Measurements from ENCODE around the gene UNC13C.
"Not testable (repeated sequence)": the region's sequence is repeated elsewhere in the genome, so short reads cannot be mapped to it uniquely, and the experiment has no call there.

UNC13C gene

DNA sequence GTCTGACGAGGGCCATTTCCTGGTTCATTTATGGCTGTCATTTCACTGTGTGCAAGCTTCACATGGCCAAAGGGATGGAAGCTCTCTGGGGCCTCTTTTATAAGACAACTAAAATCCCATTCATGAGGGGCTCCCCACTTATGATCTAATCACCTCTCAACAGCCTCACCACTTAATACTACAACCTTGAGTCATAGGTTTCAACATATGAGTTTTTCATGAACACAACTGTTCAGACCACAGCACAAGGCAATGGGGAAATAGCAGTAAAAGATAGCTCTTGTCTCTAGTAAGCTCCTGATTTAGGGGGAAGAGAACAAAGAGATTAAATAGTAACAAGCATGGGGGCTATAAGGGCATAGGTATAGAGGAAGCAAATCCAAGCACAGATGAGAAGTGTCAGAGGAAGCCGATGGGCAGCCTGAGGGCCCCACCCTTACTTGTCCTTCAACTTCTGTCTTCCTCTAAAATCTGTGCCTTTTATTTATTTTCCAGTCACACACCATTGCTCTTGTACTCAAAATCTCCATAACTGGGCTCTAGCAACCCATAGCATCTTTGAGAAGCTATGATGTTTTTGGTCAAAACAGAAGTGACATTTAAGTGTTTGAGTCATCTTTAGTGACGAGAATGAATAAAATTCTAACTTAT is 329.1 kb downstream of the UNC13C start:
- DNase-seq: no peak

DNA sequence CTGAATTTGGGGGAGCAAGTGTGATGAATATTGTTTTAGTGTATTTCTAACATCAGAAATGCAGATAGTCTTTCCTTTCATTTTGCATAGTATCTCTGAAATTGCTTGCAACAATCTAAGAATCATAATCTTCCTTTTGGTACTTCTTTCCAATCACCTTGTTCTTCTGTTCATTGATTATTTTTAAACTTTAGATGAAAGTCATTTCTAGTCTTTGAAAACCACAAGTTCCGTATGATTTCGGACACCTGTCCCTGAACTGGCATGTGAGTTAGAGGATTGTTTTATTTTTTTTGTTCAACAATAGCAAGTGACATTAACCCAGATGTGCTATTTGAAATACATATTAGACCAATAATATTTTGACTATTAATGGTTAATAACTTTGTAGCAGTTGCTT is 329.7 kb downstream of the UNC13C start:
- no peak for DNase-seq

DNA sequence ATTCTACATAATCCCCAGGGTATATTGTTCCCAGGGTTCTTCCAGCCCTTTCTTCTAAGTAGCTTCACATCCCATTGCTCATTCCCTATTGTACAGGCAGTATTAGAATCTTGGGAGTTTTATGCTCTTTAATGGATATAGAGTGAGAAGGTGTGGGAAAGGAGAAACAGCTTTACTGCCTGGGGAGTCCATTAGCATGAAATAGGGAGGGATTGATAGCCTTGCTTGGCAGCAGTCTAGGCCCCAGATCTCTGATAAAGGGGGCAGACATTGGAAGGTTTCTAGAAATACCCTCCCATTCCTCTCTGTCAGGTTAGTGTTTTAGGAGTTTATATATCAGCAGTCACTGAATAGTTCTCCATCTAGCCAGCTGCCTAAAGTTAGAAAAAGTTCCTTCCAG is 334.3 kb downstream of the UNC13C start:
- DNase-seq: no peak

DNA sequence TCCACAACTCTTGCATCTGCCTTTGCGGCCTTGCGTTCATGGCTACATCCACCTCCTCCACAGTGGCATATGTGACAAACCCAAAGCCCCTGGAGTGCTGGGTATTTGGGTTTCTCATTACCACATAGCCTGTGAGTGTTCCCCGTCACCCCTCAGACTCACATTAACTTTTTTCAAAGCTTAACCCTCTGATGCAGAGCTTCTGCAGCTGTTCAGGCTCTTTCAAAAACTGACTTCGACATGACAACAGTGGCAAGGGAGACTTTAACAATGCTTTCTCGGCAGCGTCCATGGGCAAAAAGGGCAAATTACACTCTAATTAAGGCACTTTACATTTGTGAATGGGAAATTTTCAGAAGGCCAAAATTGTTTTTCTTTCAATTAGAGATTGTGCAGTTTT is 343.2 kb downstream of the UNC13C start:
- no peak for DNase-seq

GRCh38 chr15:54322341-54322740 is 344.1 kb downstream of the UNC13C start:
- no peak for DNase-seq

- no peak for DNase-seq
These were observed 367.1 kb downstream of the UNC13C start for GRCh38 chr15:54345301-54345700.

DNA sequence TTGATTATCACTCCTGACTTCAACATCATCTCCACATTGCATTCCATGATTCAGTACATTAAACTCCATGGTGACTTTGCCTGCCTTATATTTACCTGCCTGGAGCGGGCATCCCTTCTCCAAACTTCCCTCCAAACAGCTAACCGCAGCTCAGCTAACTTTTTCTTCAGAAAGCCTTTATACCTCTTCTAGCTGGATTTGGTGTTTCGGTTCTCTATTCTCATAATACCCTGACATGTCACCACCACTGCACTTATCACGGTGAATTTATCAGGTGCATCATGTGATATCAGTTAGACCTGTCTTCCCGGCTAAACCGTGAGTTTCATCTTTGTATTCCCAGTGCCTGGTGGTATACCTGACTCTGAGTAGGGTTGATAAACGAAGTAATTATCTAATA is 367.6 kb downstream of the UNC13C start:
- no peak for DNase-seq

DNA sequence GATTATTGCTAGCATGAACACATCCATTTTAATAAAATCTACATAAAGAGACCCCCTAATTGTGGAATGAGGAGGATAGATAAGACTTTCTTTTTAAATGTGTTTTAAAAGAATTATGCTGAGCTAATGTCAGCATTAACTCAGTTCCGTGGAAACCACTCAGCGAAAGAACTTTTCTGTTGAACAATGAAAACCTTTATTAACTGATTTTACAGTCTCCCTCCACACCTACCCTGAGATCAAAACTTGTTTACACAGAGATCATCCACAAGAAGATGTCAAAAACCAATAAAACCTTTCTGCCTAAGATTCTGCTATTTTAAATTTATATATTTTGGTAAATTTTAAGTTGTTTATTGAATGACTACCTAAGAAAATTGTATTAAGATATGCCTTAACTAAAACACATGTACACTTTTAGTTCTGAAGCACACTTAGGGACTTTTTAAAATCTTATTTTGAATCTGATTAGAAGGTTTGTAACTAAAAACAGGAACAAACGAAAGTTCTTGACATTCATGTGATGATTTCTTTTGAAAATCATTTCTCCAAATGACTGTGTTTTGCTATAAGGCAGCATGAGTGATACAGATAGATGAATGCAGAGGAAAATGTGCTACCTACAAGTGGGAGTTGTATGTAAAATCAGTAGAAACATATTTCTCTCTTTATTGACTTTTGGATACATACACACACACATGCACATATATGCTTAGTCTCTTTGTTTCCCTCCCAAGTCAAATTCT is 369.0 kb downstream of the UNC13C start:
- no peak for DNase-seq

- no peak for DNase-seq
These were observed 375.5 kb downstream of the UNC13C start for GRCh38 chr15:54353726-54354125.

- no peak for DNase-seq
These were observed 376.1 kb downstream of the UNC13C start for GRCh38 chr15:54354341-54354740.

DNA sequence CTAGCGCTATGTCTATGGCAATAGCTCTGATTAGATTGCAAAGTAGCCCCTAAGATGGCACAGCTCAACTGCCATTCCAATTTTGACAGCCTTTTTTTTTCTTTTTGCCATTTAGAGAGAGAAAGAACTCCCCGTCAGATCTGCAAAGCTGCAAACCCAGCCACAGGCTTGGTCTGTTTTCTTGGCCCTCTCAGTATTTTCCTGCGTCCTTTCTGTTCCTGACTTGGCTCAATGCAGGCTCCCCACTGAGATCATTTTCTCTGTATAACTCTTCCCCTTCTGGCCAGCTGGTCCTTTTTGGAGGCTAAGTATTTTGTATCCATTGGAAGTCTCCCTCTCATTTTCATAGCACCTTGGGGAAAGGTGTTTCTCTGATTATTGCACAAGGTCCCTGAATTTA is 386.7 kb downstream of the UNC13C start:
- DNase-seq: no peak

DNA sequence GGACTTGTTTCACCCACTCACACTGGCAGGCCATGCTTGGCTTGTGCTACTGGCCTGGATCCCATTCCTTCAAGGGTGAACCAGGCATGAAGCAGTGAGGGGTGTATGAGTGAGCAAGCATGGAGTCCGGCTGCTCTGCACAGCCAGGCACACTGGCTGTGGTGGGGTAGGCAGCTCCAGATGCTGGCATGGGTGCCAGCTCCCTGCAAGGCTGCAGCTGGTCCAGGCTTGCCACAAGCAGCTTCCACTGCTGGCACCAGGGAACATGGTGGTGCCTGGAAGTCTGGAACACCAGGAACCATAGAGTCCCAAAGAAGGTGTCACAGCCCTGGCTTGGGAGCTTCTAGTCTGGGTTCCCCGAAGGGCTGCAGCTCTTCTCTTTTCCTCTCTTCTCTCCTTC is 395.1 kb downstream of the UNC13C start:
- no peak for DNase-seq

DNA sequence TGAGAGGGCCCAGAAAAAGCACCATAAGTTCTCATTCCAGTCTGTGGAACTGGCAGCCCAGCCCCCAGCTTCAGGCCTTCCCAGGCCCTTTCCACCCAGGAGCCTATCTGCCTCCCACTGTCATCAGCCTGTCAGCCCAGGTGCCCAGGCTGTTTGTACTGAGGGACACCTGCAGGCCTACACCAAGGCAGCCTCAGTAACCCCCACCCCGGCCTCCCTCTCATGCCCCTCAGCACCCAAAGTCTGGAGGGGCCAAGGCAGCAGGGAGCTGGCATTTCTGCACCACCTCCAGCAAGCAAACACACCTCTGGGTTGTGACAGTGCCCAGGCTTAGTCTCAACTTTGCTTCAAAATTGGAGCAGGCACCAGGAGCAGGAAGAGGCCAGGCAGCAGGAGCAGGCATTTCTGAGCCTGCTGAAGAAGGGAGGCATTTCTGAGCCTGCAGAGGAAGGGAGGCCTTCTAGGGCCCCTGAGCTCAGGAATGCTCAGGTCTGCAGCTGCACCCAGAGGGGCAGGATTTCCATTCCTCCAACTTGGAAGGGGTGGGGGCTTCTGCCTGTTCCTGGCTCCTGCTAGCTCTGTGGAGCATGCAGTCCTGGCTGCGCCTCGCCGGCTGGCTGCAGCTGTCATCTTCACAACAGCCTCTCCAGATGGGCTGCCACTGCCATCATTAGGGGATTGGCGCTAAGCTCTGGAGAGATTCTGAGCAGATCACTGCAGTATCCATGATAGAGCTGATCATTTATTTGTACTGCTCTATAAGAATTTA is 396.1 kb downstream of the UNC13C start:
- DNase-seq: no peak

DNA sequence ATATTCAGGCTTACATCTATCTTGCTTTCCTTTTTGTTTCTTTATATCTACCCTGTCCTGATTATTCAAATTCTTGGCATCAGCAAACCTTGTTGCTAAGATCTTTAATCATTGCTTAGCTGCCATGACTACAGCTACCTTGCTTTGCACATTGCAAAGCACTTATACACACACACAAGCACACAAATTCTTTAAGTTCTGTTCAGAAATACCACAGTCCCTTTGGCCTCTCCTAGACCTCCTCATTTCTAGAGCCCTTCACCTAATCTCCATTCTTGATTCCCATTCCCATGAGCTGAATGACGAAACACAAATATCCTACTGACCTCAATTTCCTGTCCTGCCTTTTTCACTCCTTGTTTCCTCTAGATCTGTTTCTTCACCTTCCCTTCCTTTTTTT is 409.6 kb downstream of the UNC13C start:
- no peak for DNase-seq

- no peak for DNase-seq
These were observed 410.5 kb downstream of the UNC13C start for GRCh38 chr15:54388746-54389145.

- no peak for DNase-seq
These were observed 432.2 kb downstream of the UNC13C start for GRCh38 chr15:54410481-54410880.

DNA sequence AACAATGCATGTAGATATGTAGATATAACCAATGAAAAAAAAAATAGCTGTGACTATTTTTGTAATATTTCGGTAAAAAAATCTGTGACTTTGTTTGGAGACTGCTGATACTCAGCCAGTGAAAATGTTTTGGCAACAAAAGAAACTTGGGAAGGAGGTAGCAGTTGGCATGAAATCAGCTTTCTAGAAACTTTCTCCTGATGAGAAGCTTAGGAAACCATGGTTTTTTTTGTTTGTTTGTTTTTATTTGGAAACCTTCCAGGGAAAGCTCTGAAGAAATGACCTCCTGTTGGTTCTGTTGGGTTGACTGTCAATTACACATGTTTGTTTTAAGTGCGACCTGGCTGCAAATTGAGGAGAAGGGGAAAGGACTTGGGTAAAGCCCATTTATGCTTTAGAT is 445.9 kb downstream of the UNC13C start:
- DNase-seq: no peak

- DNase-seq: no peak
These were observed 450.4 kb downstream of the UNC13C start for GRCh38 chr15:54428596-54428995.

DNA sequence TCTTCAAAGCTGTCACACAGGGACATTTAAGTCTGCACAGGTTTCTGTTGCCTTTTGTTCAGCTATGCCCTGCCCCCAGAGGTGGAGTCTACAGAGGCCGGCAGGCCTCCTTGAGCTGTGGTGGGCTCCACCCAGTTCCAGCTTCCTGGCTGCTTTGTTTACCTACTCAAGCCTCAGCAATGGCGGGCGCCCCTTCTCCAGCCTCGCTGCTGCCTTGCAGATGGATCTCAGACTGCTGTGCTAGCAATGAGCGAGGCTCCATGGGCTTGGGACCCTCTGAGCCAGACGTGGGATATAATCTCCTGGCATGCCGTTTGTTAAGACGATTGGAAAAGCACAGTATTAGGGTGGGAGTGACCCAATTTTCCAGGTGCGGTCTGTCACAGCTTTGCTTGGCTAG is 472.0 kb downstream of the UNC13C start:
- DNase-seq: not testable (repeated sequence)

DNA sequence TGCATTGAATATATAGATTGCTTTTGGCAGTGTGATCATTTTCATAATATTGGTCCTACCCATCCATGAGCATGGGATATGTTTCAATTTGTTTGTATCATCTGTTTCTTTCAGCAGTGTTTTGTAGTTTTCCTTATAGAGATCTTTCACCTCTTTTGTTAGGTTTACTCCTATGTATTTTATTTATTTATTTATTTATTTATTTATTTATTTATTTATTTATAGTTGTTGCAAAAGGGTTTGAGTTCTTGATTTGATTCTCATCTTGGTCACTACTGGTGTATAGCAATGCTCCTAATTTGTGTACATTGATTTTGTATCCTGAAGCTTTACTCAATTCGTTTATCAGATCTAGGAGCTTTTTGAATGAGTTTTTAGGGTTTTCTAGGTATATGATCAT is 478.2 kb downstream of the UNC13C start:
- DNase-seq: no peak

GRCh38 chr15:54462511-54462913 is 484.3 kb downstream of the UNC13C start:
- no peak for DNase-seq

- no peak for DNase-seq
These were observed 503.6 kb downstream of the UNC13C start for GRCh38 chr15:54481819-54482218.

- no peak for DNase-seq
These were observed 504.0 kb downstream of the UNC13C start for GRCh38 chr15:54482251-54482650.

- DNase-seq: no peak
These were observed 522.1 kb downstream of the UNC13C start for GRCh38 chr15:54500330-54500729.

All from NCI-H1436 treated with DMSO at 0.1 percent for 48 hours (cell line).